GM12874 (cell line): ENCODE results near the gene LRRC4B.

Source experiments
- CTCF ChIP-seq: IDR thresholded peaks from 2 replicates; pipeline ENCODE4 v1.5.1; 2011; ENCODE audit warnings: low read depth, mild to moderate bottlenecking, control low read depth, low read length, moderate library complexity; ENCODE audit not compliant: insufficient read depth

The LRRC4B gene

GRCh38 chr19:50555033-50555432, 13.2 kb downstream of the LRRC4B start:
- no peak for TF ChIP-seq CTCF

- no peak for TF ChIP-seq CTCF
Observed at GRCh38 chr19:50554212-50554611, 14.0 kb downstream of the LRRC4B start.

GRCh38 chr19:50553134-50553703, 15.0 kb downstream of the LRRC4B start:
- TF ChIP-seq CTCF = no peak

GRCh38 chr19:50552540-50552939, 15.7 kb downstream of the LRRC4B start:
- no peak for TF ChIP-seq CTCF

DNA sequence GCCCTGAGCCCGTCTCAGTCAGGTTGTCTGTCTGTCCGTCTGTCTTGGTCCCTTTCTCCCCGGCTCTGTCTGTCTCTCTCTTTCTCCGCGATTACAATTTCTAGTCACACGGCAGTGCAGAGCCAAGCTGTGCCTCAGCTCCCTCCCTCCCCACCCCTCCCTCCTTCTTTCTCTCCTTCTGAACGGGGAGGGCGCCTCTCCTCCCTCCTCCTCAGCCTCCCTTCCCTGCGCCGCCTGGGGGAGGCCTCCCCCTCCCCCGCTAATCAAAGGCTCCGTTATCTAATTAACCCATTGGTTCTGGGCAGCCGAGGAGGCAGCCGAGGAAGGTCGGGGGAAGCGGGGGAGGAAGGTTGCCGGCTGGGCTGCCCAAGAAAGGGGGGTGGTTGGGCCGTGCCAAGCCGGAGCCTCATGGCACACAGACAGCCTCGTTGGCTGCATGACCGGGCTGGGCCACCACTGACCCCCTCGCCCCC, 16.5 kb downstream of the LRRC4B start:
- TF ChIP-seq CTCF = no peak

GRCh38 chr19:50551034-50551714, 17.1 kb downstream of the LRRC4B start:
- no peak for TF ChIP-seq CTCF

DNA sequence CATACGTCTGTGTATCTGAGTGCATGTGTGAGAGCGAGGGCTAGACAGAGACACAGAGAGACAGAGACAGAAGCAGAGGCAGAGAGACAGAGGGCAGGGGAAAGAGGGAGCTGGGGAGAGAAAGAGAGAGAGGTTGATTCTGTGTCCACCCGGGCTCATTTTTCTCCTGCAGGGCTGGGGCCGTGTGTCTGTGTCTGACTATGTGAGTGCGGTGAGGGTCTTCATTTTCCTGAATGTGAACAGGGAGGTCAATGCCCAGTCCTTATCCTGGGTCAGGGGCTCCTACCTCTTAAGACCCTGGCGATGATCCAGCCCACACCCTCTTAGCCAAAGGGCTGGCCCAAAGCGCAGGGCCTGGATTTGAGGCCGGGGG, 17.7 kb downstream of the LRRC4B start:
- no peak for TF ChIP-seq CTCF
